ENCODE measurements around the gene ZBTB7B.

Gene ZBTB7B

GRCh38 chr1:155016231-155016831, 13.7 kb downstream of the ZBTB7B start:
- peak overlapping the region; percentile 48; the same call in 1 of the 2 replicates for H3K27ac ChIP-seq (ENCODE audit: extremely low read depth, low read depth, low read length)
- H3K9me3 ChIP-seq (ENCODE audit: control insufficient read depth, insufficient read depth, low read depth, low read length) = no peaks in the 10 kb centered on the region
- POLR2A ChIA-PET = interaction anchor here (0.7 to 2.2 kb wide), 4 partner anchors 10 to 61 kb away, joined by 3 to 8 read pairs (median 6); partner anchors contain the start of gene PBXIP1
- H3K36me3 ChIP-seq (ENCODE audit: control insufficient read depth in 2 of 2, insufficient read depth in 1 of 2, low read length in 2 of 2) = peaks cover 0 to 35% of the 10 kb centered on the region in 2 experiments; a peak in 1 of 3 replicates
- CTCF ChIA-PET = interaction anchor here (0.6 to 3.3 kb wide), 20 partner anchors 9 to 227 kb away, joined by 3 to 38 read pairs (median 6); partner anchors contain the start of genes ADAM15, DCST1, DCST2 and EFNA3
- TF ChIP-seq ZNF426 (tag by site-specific recombination; IDR thresholded peaks at IDR 0.05) = no peak
- TF ChIP-seq ZNF513 (tag by site-specific recombination; IDR thresholded peaks at IDR 0.05) = 0 out of 2 replicates have a peak, but pooled peaks have one; percentile 12
- TF ChIP-seq ZNF133 (tag by site-specific recombination; IDR thresholded peaks at IDR 0.05) = no peak
- 0 out of 2 replicates have a peak, but pooled peaks have one; percentile 6 for TF ChIP-seq ZNF600 (tag by site-specific recombination; IDR thresholded peaks at IDR 0.05)
- TF ChIP-seq ZNF311 (tag by site-specific recombination; IDR thresholded peaks at IDR 0.05; ENCODE audit: borderline replicate concordance) = no peak
- TF ChIP-seq PRDM4 (tag by site-specific recombination; IDR thresholded peaks at IDR 0.05) = no peak
- no peak for TF ChIP-seq BCL11A (tag by site-specific recombination; IDR thresholded peaks at IDR 0.05; ENCODE audit: low read depth)
- TF ChIP-seq ZNF449 (tag by site-specific recombination; IDR thresholded peaks at IDR 0.05) = no peak
- TF ChIP-seq ZSCAN5A (tag by site-specific recombination; IDR thresholded peaks at IDR 0.05) = no peak
- no peak for TF ChIP-seq ATF2 (tag by site-specific recombination; IDR thresholded peaks at IDR 0.05; ENCODE audit: low read depth)
- TF ChIP-seq TCF7L2 (IDR thresholded peaks at IDR 0.05; ENCODE audit: borderline replicate concordance, low read depth, low read length) = no peak
- TF ChIP-seq ZNF211 (tag by site-specific recombination; IDR thresholded peaks at IDR 0.05; ENCODE audit: low read depth) = no peak
- no peak for TF ChIP-seq ZNF610 (tag by site-specific recombination; IDR thresholded peaks at IDR 0.05; ENCODE audit: borderline replicate concordance)
- TF ChIP-seq MYNN (tag by site-specific recombination; IDR thresholded peaks at IDR 0.05; ENCODE audit: borderline replicate concordance) = no peak
- TF ChIP-seq GLIS1 (tag by site-specific recombination; IDR thresholded peaks at IDR 0.05) = no peak
- TF ChIP-seq HOXD13 (CRISPR knock-in tag; IDR thresholded peaks at IDR 0.05; ENCODE audit: borderline replicate concordance) = no peak
- peak; percentile 83 for TF ChIP-seq HIC1 (tag by site-specific recombination; IDR thresholded peaks at IDR 0.05)
- TF ChIP-seq ZSCAN4 (tag by site-specific recombination; IDR thresholded peaks at IDR 0.05) = no peak
- TF ChIP-seq ZNF530 (tag by site-specific recombination; IDR thresholded peaks at IDR 0.05; ENCODE audit: low read depth) = no peak
- no peak for TF ChIP-seq ZNF560 (tag by site-specific recombination; IDR thresholded peaks at IDR 0.05; ENCODE audit: borderline replicate concordance)
- peak; percentile 65 for TF ChIP-seq GLIS2 (tag by site-specific recombination; IDR thresholded peaks at IDR 0.05)
- TF ChIP-seq BCL11B (tag by site-specific recombination; IDR thresholded peaks at IDR 0.05; ENCODE audit: low read depth) = no peak
- no peak for TF ChIP-seq ZNF155 (tag by site-specific recombination; IDR thresholded peaks at IDR 0.05)
- H3K4me1 ChIP-seq (ENCODE audit: control insufficient read depth, insufficient read depth, low read length) = peaks cover 13% of the 10 kb centered on the region
- no peak overlapping the region for H3K4me3 ChIP-seq (ENCODE audit: low read depth, low read length)

Data from HEK293 (cell line).